ENCODE data around the gene C19orf67.

DNA sequence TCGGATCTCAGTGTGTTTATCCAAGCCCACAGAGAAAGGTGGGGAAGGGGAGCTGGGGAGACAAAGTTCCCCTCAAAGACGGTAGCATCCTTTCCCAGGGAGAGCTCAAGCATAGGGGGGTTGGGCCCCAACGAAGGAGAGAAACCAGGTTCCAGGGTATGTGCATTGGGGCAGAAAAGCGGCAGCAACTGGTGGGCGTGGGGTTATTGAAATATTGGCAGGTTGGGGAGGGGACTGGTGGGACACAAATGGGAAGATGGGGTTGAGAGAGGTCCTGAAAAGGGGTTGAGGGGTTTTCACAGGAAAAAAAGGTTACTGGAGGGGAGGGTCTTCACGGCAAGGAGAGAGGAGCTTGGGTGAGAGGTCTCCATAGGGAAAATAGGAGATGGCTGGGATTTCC is 49.8 kb upstream of the C19orf67 start:
- TF ChIP-seq CTCF (tag by site-specific recombination; IDR thresholded peaks at IDR 0.05) = no peak
- no peak for TF ChIP-seq ZNF133 (tag by site-specific recombination; IDR thresholded peaks at IDR 0.05)
- no peak for TF ChIP-seq SALL2 (tag by site-specific recombination; IDR thresholded peaks at IDR 0.05; ENCODE audit: borderline replicate concordance)
- TF ChIP-seq ZNF10 (tag by site-specific recombination; IDR thresholded peaks at IDR 0.05) = no peak
- TF ChIP-seq ZNF707 (tag by site-specific recombination; IDR thresholded peaks at IDR 0.05) = no peak
- TF ChIP-seq GFI1B (tag by site-specific recombination; IDR thresholded peaks at IDR 0.05) = no peak
- TF ChIP-seq ZBTB20 (tag by site-specific recombination; IDR thresholded peaks at IDR 0.05) = peak; percentile 66
- TF ChIP-seq ZNF404 (tag by site-specific recombination; IDR thresholded peaks at IDR 0.05) = no peak
- TF ChIP-seq YY1 (tag by site-specific recombination; IDR thresholded peaks at IDR 0.05) = no peak
- no peak for TF ChIP-seq ZNF350 (tag by site-specific recombination; IDR thresholded peaks at IDR 0.05)
- no peak for TF ChIP-seq ZNF600 (tag by site-specific recombination; IDR thresholded peaks at IDR 0.05)
- no peak for TF ChIP-seq ZNF792 (tag by site-specific recombination; IDR thresholded peaks at IDR 0.05)
- TF ChIP-seq ZNF324 (tag by site-specific recombination; IDR thresholded peaks at IDR 0.05) = no peak
